Activated CD4-positive, alpha-beta T cell treated with anti-CD3 and anti-CD28 coated beads, Interleukin-2, amount 50 U/mL, for 1 hour (primary cell): ENCODE measurements around the gene CHST1.

Source experiments
- DNase-seq: peaks from one replicate; pipeline ENCODE4 v3.0.0-alpha.2; 2020

Gene CHST1

DNA sequence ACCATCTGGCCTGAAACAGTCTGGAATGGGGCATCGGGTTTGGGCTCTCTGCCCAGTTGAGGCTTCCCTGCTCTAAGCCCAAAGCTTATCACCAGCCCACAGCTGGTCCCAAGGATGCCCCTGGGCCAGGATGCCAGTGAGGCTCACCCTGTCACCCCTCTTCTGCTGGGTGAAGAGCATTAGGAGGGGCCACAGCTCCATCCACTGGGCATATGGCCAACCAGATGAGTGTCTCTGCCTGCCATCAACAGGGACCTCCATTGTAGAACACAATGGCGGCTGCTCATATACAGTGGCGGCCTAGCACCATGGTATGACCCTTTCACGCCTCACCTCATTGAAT lies 5.6 kb downstream of the CHST1 start:
- no peak for DNase-seq

DNA sequence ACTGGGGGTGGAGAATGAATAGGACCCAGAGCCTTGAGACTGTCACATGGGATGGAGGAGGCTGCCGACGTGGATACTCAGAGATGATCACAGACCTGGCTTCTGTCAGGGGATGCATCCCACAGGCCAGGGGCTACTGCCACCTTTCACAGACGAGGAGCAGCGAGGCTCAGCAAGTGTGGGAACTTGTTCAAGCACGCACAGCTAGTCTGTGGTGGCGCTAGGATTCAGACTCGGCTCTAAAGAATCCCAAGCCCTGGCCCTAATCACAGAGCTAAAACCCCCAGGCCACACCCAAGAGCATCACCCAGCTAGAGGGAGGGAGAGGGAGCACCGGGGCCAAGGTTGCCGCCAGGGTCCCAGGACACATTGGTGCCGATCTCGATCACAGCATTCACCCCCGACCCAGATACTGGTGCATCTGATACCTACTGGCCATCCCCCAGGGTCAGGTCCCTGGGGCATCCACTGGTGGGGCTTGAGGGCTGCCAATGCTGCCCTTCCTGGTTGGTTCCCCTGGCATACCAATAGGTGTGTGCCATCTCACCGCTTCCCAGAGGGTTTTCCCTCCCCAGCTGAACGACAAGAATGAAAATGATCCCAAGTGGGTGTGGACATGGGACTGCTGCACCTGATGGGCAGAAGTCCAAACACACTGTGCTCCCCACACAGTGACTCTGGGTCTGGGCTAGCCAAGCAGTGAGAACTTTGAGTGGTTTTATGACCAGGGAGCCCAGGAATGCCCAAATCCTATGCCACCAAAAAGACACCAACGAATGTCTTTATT lies 6.2 kb downstream of the CHST1 start:
- no peak for DNase-seq

DNA sequence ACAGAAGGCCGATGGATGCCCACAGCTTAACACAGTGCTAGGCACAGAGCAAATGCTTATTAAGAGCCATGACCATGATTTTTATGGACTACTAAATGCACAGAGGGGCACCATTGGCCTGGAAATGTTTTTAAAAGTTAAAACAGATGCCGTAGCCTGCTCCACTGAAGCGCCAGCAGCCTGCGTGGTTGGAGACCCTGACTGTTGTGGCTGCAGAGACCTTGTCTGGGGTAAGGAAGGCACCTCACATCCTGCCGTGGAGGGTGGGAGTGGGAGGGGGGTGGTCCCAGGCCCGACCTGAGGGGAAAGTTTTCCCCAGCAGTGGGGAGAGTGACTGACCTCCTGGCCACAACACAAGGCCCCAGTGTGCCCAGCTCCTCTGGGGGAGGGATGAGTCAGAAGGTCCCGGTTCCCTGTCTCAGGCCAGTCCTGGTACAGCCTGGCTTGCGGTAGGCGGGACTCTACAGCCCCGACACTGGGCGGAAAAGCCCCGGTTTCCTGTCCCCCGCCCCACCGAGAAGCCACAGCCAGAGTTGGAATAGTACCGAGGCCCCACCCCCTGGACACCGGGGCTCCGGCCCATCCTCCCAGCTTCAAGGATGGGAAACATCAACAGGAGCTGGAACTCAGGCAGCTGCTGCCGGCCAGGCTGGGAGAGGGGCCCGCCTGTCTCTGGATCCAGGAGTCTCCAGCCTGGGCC lies 7.0 kb downstream of the CHST1 start:
- DNase-seq = no peak

DNA sequence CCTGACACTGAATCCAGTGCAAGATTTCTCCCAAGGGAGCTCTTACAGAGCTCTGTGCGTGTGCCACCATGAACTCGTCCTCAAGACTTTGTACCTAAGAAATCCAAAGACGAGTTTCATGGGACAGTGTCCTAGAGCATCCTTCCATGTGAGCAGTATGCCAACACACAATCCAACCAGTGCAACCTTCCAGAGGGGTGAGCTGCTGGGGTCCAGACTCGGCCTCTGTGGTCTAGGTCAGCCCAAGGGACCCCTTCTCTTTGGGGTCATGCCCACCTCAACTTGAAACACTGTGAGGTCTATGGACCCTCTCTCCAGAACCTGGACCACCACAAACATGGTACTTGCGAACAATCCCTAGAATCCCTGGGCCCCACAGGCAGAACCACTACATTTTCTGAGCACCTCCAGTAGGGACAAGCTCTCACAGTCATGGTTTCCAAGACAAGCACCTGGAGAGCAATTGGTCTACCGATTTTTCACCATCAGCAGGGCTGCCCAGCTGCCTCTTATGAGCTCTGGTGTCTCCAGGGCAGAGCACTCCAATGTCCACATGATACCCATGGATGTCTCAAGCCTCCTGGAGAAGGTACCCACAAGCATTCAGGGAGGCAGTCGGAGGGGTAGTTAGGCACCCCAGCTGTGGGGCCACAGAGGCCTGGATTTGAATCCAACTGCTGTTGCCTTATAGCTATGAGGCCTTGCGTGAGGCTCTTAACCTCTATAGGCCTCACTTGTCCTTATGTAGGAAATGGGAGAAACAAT lies 7.7 kb downstream of the CHST1 start:
- DNase-seq = no peak

DNA sequence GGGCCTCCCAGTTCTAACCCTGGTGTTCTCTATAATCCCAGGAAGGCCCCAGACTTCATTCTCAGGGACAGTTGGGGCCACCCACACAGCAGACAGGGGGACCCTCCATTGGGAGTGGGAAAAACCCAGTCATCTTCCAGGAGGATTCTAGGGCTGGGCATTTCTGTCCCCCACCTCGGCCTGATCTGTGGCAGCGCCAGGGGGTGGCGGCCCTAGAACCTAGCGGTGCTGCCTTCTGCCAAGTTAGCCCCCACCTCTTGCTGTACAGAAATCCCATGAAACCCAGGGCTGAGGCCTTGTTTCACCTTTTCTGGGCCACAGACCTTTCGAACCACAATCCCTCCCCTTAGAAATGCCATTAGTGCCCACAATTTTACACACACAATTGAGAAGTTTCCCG lies 9.6 kb downstream of the CHST1 start:
- DNase-seq = no peak

DNA sequence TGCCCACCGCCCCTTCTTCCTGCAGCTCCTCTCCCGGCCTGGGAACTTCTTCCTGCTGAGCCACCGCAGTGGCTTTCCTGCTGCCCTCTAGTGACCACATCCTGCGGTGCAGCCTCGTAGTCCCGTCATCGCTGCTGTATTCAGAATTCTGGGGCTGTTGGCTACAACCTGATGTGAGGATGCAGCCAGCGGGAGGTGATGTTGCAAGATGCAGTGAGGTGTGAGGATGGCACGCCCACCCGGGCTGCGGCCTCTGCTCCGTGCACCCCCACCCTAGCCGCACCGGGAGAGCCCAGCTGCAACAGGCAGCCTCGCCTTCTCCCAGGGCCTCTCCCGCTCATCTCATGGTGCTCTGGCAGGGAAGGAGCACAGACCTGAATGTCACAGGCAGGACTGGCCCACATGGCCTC lies 10.1 kb downstream of the CHST1 start:
- DNase-seq = peak; percentile 50

DNA sequence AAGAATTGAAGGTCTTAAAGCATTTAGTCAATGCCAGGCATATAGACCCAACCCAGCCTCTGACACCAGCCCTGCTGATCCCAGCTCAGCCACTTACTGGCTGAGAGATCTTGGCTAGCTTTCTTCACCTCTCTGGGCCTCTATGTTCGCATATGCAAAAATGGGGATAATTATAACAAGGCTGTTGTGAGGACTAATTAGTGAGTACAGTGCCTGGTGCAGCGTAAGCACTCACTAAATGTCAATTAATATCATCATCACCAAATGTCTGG lies 10.5 kb downstream of the CHST1 start:
- no peak for DNase-seq

DNA sequence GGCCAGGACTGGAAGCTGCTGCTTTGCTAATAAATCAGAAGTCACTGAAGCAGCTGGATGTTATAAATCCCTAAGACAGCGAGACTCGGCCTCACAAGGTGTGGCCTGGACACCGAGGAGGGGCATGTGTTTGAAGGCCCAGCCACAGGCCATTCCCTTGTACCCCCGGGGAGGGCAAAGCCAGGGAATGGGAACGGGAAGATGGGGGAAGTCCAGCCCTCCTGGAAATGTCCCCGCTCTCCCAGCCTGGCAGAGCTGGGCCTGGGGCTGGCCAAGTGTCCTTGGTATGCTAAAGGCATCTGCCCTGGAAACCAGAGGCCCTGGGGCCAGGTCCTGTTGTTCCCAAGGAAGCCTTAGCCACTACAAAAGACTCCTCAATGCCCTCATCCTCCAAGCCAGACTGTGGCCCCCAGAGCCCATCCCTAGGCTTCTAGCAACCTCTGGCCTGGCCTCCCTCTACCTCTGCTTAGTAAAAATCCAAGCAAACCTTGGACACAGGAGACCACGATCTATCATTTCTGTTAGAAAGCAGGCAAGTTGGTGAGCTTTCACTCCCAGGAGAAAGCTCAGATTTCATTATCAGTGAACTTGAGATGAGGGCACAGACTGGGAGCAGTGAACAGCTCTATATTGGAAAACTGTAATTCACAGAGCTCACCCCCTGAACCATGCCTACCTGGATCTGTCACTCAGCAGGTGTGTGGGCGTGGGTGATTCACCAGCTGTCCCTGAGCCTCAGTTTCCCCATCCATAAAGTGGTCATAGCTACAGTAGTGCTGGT lies 11.0 kb downstream of the CHST1 start:
- DNase-seq = no peak

DNA sequence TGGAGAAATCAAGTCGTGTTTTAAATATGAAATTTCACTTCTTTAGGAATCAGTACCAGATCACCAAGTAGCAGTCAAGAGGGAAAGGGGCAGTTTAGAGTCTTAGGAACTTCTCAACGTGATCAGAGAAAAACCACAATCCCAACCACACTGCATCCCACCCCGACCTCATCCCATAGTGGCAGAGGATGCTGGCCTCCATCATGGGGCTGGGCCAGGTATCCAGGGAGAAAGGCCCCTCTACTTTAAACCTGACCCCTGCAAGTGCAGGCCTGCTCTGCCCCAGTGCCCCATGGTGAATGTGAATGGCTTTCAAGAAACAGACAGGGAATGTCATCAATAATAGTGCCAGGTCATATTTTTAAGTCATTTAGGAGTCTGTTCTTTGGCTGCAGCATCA lies 12.1 kb downstream of the CHST1 start:
- no peak for DNase-seq

DNA sequence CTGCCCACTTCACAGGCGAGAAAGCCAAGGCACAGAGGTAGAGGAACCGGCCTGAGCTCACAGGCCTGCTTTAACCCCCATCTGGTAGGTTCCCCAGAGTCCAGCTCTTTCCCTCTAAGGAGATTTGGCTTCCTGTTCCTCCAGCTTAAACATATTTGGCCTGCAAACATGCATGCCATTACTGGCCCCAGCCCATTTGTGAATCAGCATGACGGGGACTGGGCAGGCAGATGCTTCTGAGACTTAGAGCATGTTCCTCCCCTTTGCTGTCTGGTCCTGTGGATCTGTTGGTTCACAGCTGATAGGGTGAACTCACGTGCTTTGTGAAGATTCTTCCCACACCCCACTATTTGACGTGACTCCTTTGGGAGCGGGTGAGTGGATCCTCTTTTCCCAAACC lies 12.6 kb downstream of the CHST1 start:
- no peak for DNase-seq

DNA sequence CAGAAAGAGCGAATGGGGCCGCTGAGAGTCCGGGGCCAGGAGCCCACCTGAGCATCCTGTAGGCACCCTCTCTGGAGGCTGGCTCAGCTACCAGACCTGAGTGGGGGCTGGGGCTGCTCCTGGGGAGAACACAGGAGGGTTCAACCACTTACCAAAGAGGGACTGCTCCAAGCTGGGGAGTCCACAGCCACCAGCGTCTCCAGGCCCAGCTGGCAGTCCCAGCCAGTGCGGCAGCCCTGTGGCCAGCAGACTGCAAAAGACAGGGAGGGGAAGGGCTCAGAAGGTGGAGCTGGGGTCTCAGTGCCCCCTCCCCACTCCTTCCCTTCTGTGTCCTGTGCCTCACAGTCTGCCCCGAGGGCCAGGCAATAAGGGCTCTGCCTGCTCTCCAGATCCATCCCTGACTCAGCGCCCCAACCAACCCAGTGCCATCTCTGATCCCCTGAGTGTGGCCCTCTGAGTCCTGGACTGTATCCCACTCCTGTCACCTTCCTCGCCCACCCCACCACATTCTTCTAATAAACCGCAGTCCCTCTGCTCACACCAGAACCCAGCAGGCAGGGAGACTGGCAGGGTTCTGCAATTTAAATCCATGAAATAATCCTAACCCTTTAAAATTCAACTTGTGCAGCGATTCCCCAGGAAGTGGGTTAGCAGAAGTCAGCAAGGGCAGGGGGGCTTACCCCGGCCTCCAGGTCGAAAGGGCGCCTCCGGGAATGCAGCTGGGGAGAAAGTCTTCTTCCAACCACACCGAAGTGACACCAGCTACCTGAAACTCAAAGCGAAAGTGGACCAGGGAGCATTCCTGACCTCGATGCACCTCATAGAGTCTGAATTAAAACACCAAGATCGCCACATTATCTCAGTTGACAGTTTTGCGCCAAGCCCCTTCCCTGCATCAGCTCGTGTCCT lies 13.3 kb downstream of the CHST1 start:
- DNase-seq = no peak

DNA sequence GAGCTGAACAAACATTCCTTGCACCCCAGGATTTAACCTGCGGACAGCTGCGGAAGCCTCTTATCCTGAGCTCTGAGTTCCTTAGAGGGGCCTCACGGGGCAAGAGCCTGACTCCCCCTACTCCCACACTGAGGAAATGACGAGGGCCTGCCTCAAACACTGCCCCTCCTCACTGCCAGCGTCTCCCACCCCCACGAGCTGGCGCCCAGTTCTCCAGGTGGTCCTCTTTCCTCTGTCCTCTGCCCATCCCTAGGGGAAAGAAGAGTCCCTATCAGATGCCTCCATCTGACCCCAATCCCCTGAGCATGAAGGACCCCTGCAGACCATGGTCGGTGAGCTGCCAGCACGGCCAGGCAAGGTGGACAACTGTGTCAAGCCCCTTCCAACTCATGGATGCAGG lies 14.3 kb downstream of the CHST1 start:
- no peak for DNase-seq

DNA sequence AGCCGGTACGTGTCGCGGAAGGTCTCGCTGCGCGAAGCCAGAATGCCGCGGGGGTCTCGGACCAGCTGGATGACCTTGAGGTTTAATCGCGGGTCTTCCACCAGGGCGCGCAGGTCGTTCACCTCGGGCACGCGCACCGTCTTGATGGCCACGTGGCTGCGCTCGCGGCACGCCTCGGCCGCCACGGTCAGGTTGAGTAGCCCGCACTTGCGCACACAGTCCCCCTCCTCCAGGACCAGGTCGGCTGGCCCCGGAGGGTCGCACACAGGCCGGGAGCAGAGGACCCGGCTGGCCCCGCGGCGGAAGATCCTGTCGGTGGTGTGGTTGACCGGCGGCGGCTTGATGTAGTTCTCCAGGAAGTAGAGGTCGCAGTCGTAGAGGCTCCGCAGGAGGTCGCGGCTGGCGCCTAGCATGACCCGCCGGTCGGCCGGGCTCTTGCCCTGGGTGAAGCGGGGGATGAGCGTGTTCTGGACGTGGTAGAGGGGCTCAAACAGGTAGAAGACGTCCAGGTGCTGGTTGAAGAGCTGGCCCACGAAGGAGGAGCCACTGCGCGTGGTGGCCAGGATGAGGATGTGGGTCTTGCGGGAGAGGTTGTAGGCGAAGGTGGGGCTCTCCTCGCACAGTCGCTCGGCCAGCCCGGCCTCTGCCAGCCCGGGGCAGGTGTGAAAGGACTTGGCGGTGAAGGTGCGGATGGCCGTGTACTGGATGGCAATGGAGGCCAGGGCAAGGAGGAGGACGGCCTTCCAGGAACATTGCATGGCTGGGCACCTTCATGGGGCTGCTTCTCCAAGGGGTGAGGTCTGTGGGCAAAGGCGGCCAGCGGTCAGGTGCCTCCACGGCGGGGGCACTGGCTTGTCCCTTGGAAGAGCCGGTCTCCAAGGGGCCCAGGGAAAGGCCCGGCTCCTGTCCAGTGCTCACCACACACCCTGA lies 15.0 kb downstream of the CHST1 start:
- no peak for DNase-seq

DNA sequence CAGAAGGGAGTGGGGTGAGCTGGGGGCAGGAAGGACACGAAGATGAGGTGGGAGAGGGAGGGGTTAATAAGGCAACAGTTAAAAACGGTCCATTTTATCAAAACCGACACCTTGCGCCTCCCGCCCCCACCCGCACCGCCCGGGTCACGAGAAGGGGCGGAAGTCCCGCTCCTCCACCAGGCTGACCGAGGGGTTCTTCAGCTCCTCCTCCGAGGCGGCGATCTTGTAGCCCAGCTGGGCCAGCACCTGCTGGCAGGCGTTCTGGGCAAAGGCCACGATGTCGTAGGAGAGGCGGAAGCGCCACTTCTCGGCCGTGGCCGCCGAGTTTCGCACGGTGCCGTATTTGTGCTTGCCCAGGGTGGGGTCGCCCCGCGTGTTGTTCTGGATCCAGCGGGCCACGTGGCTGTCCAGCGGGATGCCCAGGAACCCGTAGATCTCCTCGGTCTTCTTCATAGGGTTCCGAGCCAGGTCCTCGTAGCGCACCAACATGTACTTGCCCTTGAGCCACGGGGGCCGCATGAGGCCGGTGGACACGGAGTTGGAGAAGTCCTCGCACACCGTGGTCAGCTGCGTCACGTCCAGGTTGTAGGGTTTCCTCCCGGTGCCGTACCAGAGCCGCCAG lies 15.8 kb downstream of the CHST1 start:
- no peak for DNase-seq

DNA sequence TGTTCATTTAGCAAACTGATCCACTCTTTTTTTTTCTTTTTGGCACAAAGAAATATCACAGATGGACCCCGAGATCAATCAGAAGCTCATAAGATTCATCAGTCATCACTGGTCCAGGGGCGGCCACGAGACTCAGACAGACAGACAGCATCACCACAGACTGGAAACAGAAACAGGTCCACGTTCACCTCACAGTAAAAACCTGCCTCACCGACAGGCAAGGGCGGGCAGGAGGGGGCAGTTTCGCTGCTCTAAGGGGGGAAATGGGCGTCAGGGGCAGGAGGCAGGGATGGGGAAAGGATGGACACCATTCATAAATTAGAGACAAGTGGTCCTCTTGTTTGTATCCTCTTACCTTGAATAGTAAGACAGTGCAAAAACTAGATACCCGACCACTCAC lies 16.5 kb downstream of the CHST1 start:
- DNase-seq = no peak

DNA sequence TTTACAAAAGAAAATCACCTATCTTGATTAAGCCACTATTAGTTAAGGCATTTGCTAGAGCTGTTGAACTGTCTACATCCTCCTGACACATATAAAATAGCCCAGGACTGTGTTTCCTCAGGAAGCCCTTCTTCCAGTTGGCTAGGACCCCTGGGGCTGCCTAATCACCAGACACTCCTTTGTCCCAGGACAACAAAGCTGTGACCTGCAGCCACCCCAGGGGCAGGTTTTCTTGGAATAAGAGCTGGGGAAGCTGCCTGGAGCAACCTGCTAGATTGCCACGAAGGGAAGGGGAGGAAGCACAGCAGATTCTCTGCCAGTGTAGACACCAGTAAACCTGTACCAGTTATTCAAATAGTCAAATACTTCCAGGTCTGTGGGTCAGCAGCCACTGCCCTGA lies 17.6 kb downstream of the CHST1 start:
- DNase-seq = no peak

DNA sequence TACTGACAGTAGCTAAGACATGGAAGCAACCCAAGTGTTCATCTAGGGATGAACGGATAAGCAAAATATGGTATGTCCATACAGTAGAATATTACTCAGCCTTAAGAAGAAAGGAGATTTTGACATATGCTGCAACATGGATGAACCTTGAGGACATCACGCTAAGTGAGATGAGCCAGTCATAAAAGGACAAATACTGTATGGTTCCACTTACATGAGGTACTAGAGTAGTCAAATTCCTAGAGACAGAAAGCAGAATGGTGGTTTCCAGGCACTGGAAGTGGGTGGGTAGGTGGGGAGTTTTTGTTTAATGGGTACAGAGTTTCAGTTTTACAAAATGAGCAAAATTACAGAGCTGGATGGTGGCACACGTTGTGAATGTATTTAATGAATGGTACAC lies 18.1 kb downstream of the CHST1 start:
- DNase-seq = no peak

DNA sequence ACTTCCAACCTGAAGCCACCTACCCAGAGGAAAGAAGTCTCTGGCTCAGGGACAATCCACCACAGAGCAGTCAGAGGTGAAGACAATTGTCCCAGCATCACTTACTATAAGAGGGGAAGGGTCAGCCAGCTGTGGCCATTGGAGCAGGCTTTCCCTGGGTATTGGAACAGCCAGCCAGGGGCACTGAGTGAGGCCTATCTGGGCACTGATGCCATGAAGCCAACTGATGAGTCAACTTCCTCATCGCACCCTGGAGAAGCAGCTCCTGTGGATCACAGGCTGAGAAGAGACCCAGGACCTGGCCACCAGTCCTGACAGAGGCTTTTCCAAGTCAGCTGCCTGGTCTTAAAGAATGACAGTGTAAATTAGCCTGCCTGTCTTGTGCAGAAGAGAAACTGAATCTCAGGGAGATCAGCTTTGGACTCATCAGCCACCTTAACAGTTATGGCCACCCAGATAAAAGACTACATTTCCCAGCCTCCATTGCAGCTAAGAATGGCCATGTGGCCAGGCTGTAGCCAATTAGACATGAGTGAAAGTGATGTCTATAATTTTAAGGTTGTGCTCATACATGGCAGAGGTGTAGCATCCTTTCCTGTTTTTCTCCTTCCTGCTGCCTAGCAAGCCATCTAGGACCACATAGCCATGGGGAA lies 19.0 kb downstream of the CHST1 start:
- no peak for DNase-seq

DNA sequence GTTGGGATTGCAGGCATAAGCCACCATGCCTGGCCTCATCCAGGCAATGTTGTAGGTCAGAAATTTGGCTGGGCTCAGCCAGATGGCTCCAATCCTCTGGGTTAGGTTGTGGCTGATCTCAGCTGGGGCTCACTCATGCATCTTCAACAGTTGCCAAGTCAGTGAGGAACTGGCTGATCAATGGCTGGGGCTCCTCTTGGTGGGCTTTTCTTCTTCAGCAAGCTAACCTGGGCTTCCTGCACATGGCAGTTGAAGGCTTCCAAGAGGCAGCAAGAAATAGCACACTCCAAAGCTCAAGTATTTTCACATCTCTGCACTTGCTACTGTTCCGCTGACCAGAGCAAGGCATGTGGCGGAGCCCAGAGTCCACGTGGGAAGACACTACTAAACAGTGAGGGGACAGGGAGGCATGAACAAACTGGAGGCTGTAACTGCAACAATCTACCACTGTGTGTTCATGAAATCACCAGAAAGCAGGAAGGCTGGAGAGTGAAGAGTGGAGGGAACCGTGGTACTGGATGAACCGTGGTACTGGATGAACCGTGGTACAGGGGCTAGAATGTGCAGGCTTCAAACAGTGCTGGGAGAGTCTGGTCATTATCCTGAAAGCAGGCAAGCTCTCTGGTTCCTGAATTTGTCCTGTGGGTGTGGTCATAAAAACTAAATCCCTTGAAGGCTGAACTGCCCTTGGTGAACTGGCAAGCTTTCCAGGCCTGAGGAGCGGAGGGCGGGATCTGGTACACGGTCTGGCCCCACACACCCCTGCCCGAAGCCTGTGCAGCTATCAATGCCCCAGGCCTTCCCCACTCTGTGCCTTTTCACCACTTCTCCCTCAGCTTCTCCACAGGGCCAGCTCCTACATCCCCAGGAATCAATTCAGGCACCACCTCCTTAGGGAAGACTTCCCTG lies 20.2 kb downstream of the CHST1 start:
- DNase-seq = no peak
